PC-9 (cell line): ENCODE results near the gene POLR3C. TPM values are rescaled to one million over a fixed set of nuclear protein-coding genes. Genes with fewer than 3 reads are reported as not detected.

Source experiments
- BruUV-seq: library from RNA; stranded (reverse); fragments of 400-500 nt; replicated peaks from 2 replicates; lab custom pipeline; 2021; lab: Mats Ljungman, UMichigan
- CTCF ChIA-PET: fragments of 300-600 bp; sonication (Branson Sonifier 250); formaldehyde crosslinking; loops from one replicate; lab custom pipeline; 2022; ENCODE audit warnings: antibody characterized with exemption; lab: Charles Lee
- POLR2A ChIA-PET: fragments of 300-600 bp; sonication (Branson Sonifier 250); formaldehyde crosslinking; loops from one replicate; lab custom pipeline; 2022; ENCODE audit warnings: antibody characterized with exemption; ENCODE audit not compliant: unreplicated experiment; lab: Charles Lee
- DNase-seq, 2 experiments: peaks; one replicate each; pipeline versions ENCODE4 v3.0.0 to v3.0.0-alpha.2; 2015 to 2022; ENCODE audit warnings: mixed read lengths in 1 of 2
- H2AFZ ChIP-seq: fragments of 200-600 bp; sonication (generic); 2 replicates; pipeline ENCODE4 v1.8.1; 2017; ENCODE audit warnings: antibody characterized with exemption
- H3F3A ChIP-seq: fragments of 200-600 bp; sonication (generic); 2 replicates; pipeline ENCODE4 v1.8.1; 2017; ENCODE audit warnings: antibody characterized with exemption, mild to moderate bottlenecking, low read depth; ENCODE audit not compliant: insufficient read depth
- H3K27ac ChIP-seq: fragments of 200-600 bp; sonication (generic); 2 replicates; pipeline ENCODE4 v1.6.1; 2016; ENCODE audit warnings: mixed run types
- H3K27me3 ChIP-seq: fragments of 200-600 bp; sonication (generic); 2 replicates; pipeline ENCODE4 v1.6.1; 2016; ENCODE audit warnings: low read depth, mixed run types; ENCODE audit not compliant: insufficient read depth
- H3K36me3 ChIP-seq: fragments of 200-600 bp; sonication (generic); 2 replicates; pipeline ENCODE4 v1.6.1; 2016; ENCODE audit warnings: low read depth, mixed run types
- H3K4me1 ChIP-seq: fragments of 200-600 bp; sonication (generic); replicated peaks from 2 replicates; pipeline ENCODE4 v1.6.1; 2016; ENCODE audit warnings: mixed run types; ENCODE audit not compliant: insufficient read depth
- H3K4me2 ChIP-seq: fragments of 200-600 bp; sonication (generic); 2 replicates; pipeline ENCODE4 v1.6.1; 2017; ENCODE audit warnings: mixed run types
- H3K4me3 ChIP-seq: fragments of 200-600 bp; sonication (generic); 2 replicates; pipeline ENCODE4 v1.6.1; 2016; ENCODE audit warnings: mixed run types
- H3K79me2 ChIP-seq: fragments of 200-600 bp; sonication (generic); 2 replicates; pipeline ENCODE4 v1.6.1; 2017; ENCODE audit warnings: low read depth, mixed run types
- H3K9me2 ChIP-seq: fragments of 200-600 bp; sonication (generic); 2 replicates; pipeline ENCODE4 v1.8.1; 2017; ENCODE audit warnings: mild to moderate bottlenecking; ENCODE audit not compliant: insufficient read depth
- H3K9me3 ChIP-seq: fragments of 200-600 bp; sonication (generic); 2 replicates; pipeline ENCODE4 v1.8.1; 2016; ENCODE audit warnings: low read depth; ENCODE audit not compliant: insufficient read depth
- H4K20me1 ChIP-seq: fragments of 200-600 bp; sonication (generic); 2 replicates; pipeline ENCODE4 v1.8.1; 2017; ENCODE audit not compliant: insufficient read depth
- CTCF ChIP-seq: fragments of 200-600 bp; sonication (generic); conservative IDR thresholded peaks from 2 replicates; pipeline ENCODE4 v1.6.1; 2017; ENCODE audit warnings: mixed run types, antibody characterized with exemption, mild to moderate bottlenecking, moderate library complexity
- EZH2 ChIP-seq: fragments of 200-600 bp; sonication (generic); IDR thresholded peaks from 2 replicates; pipeline ENCODE4 v1.8.0; 2017; ENCODE audit warnings: antibody characterized with exemption, low read depth
- intact Hi-C: fragments of 100-400 bp; cut with micrococcal nuclease; formaldehyde crosslinking; loops from one replicate; pipeline ENCODE4 v1.10.0; 2022; ENCODE audit not compliant: unreplicated experiment
- total RNA-seq: library from RNA; stranded (reverse); gene quantifications from 2 replicates; pipeline ENCODE4 v1.2.3, GENCODE V29; 2021

The POLR3C gene
- total RNA-seq, 1 experiment from 2014 or later, result 21.2 TPM

- no peaks in the 10 kb centered on the region for H3K9me2 ChIP-seq
- 0 out of 2 replicates have a peak, but pooled peaks cover 2% of the 10 kb centered on the region for H3K36me3 ChIP-seq
- no peak overlapping the region for H3K4me3 ChIP-seq
- DNase-seq, result no peak
- no peak overlapping the region for H3K27ac ChIP-seq
- H3K4me1 ChIP-seq, result no peaks in the 10 kb centered on the region
- no peaks in the 10 kb centered on the region for H3K27me3 ChIP-seq
- ChIA-PET POLR2A (no interaction called here), CTCF (no interaction called here)
- no peak for TF ChIP-seq CTCF
- TF ChIP-seq EZH2, result no peak
- no TSS peak for BruUV-seq
- no peak overlapping the region for H3K4me2 ChIP-seq
- no peak overlapping the region for H2AFZ ChIP-seq
- intact Hi-C loops, result no loop called here
- no peaks in the 10 kb centered on the region for H3K79me2 ChIP-seq
- no peaks in the 10 kb centered on the region; the same call in 1 of the 2 replicates for H4K20me1 ChIP-seq
- peaks cover 10% of the 10 kb centered on the region; the same call in 1 of the 2 replicates for H3K9me3 ChIP-seq
- no peaks in the 10 kb centered on the region for H3F3A ChIP-seq
These were observed 31.5 kb upstream of the POLR3C start for GRCh38 chr1:145792484-145792883.

GRCh38 chr1:145795257-145795881 lies 28.6 kb upstream of the POLR3C start:
- Histone ChIP-seq H3F3A (no peaks in the 10 kb centered on the region), H3K79me2 (no peaks in the 10 kb centered on the region), H3K4me1 (no peaks in the 10 kb centered on the region), H3K36me3 (0 out of 2 replicates have a peak, but pooled peaks cover 7% of the 10 kb centered on the region), H3K9me3 (peaks cover 16% of the 10 kb centered on the region; the same call in 1 of the 2 replicates), H3K27ac (no peak overlapping the region), H3K9me2 (no peaks in the 10 kb centered on the region), H3K27me3 (no peaks in the 10 kb centered on the region), H2AFZ (no peak overlapping the region), H4K20me1 (no peaks in the 10 kb centered on the region; the same call in 1 of the 2 replicates), H3K4me3 (no peak overlapping the region), H3K4me2 (no peak overlapping the region)
- ChIA-PET CTCF (no interaction called here), POLR2A (no interaction called here)
- intact Hi-C loops, result no loop called here
- no peak for DNase-seq
- no peak for TF ChIP-seq EZH2
- no peak for TF ChIP-seq CTCF
- no TSS peak for BruUV-seq

GRCh38 chr1:145796753-145797152 lies 27.2 kb upstream of the POLR3C start:
- Histone ChIP-seq H3F3A (no peaks in the 10 kb centered on the region), H3K9me3 (peaks cover 16% of the 10 kb centered on the region; the same call in 1 of the 2 replicates), H3K27ac (no peak overlapping the region), H4K20me1 (no peaks in the 10 kb centered on the region; the same call in 1 of the 2 replicates), H3K4me2 (no peak overlapping the region), H2AFZ (no peak overlapping the region), H3K9me2 (no peaks in the 10 kb centered on the region), H3K4me1 (no peaks in the 10 kb centered on the region), H3K4me3 (no peak overlapping the region), H3K79me2 (peaks cover 10% of the 10 kb centered on the region; the same call in 1 of the 2 replicates), H3K36me3 (0 out of 2 replicates have a peak, but pooled peaks cover 7% of the 10 kb centered on the region), H3K27me3 (no peaks in the 10 kb centered on the region)
- POLR2A ChIA-PET, result no interaction called here
- CTCF ChIA-PET, result no interaction called here
- TF ChIP-seq EZH2 (no peak), CTCF (no peak)
- no TSS peak for BruUV-seq
- intact Hi-C loops, result no loop called here
- no peak for DNase-seq
